Measurements from ENCODE around the gene TACO1. TPM values are rescaled to one million over a fixed set of nuclear protein-coding genes. Genes with fewer than 3 reads are reported as not detected.

TACO1 gene
- total RNA-seq, 1 experiment from 2014 or later = 27.1 TPM

- ChIA-PET POLR2A (ENCODE audit: unreplicated experiment) (no interaction called here), CTCF (interaction anchor here (0.7 kb wide), 1 partner anchor 170 kb away, joined by 5 read pairs; no protein-coding TSS in a partner anchor)
- Histone ChIP-seq H3F3A (ENCODE audit: insufficient read depth, low read depth) (no peaks in the 10 kb centered on the region), H3K9me3 (ENCODE audit: insufficient read depth, low read depth) (no peaks in the 10 kb centered on the region), H3K4me2 (no peak overlapping the region), H3K4me3 (no peak overlapping the region), H2AFZ (no peak overlapping the region), H3K27me3 (ENCODE audit: insufficient read depth, low read depth) (no peaks in the 10 kb centered on the region), H3K4me1 (replicated peaks; ENCODE audit: insufficient read depth) (no peaks in the 10 kb centered on the region), H3K36me3 (ENCODE audit: low read depth) (no peaks in the 10 kb centered on the region), H3K9me2 (ENCODE audit: insufficient read depth) (no peaks in the 10 kb centered on the region), H3K27ac (no peak overlapping the region), H4K20me1 (ENCODE audit: insufficient read depth) (no peaks in the 10 kb centered on the region), H3K79me2 (ENCODE audit: low read depth) (no peaks in the 10 kb centered on the region)
- BruUV-seq (replicated peaks) = no TSS peak
- no peak for DNase-seq
- TF ChIP-seq CTCF (conservative IDR thresholded peaks at IDR 0.05) (no peak), EZH2 (IDR thresholded peaks at IDR 0.05; ENCODE audit: low read depth) (no peak)
- intact Hi-C loops (cut with micrococcal nuclease; ENCODE audit: unreplicated experiment) = no loop called here
These were observed 33.0 kb downstream of the TACO1 start for GRCh38 chr17:63633742-63634141.

GRCh38 chr17:63634163-63634562, 33.5 kb downstream of the TACO1 start:
- Histone ChIP-seq H3K9me3 (ENCODE audit: insufficient read depth, low read depth) (no peaks in the 10 kb centered on the region), H3K27ac (no peak overlapping the region), H3K36me3 (ENCODE audit: low read depth) (no peaks in the 10 kb centered on the region), H3K27me3 (ENCODE audit: insufficient read depth, low read depth) (no peaks in the 10 kb centered on the region), H3K4me1 (replicated peaks; ENCODE audit: insufficient read depth) (no peaks in the 10 kb centered on the region), H3K9me2 (ENCODE audit: insufficient read depth) (no peaks in the 10 kb centered on the region), H3K4me3 (no peak overlapping the region), H3F3A (ENCODE audit: insufficient read depth, low read depth) (no peaks in the 10 kb centered on the region), H4K20me1 (ENCODE audit: insufficient read depth) (no peaks in the 10 kb centered on the region), H2AFZ (no peak overlapping the region), H3K4me2 (no peak overlapping the region), H3K79me2 (ENCODE audit: low read depth) (no peaks in the 10 kb centered on the region)
- no peak for DNase-seq
- ChIA-PET CTCF (no interaction called here), POLR2A (ENCODE audit: unreplicated experiment) (no interaction called here)
- no peak for TF ChIP-seq EZH2 (IDR thresholded peaks at IDR 0.05; ENCODE audit: low read depth)
- TF ChIP-seq CTCF (conservative IDR thresholded peaks at IDR 0.05) = no peak
- intact Hi-C loops (cut with micrococcal nuclease; ENCODE audit: unreplicated experiment) = no loop called here
- BruUV-seq (replicated peaks) = no TSS peak

- H3K4me2 ChIP-seq = no peak overlapping the region
- no TSS peak for BruUV-seq (replicated peaks)
- ChIA-PET CTCF (no interaction called here), POLR2A (ENCODE audit: unreplicated experiment) (no interaction called here)
- H3K4me3 ChIP-seq = no peak overlapping the region
- intact Hi-C loops (cut with micrococcal nuclease; ENCODE audit: unreplicated experiment) = no loop called here
- no peaks in the 10 kb centered on the region for H3K9me2 ChIP-seq (ENCODE audit: insufficient read depth)
- no peak overlapping the region for H2AFZ ChIP-seq
- H3K27me3 ChIP-seq (ENCODE audit: insufficient read depth, low read depth) = no peaks in the 10 kb centered on the region
- no peak overlapping the region for H3K27ac ChIP-seq
- H3K4me1 ChIP-seq (replicated peaks; ENCODE audit: insufficient read depth) = no peaks in the 10 kb centered on the region
- H3K9me3 ChIP-seq (ENCODE audit: insufficient read depth, low read depth) = no peaks in the 10 kb centered on the region
- no peaks in the 10 kb centered on the region for H3K36me3 ChIP-seq (ENCODE audit: low read depth)
- no peaks in the 10 kb centered on the region for H3K79me2 ChIP-seq (ENCODE audit: low read depth)
- no peak for DNase-seq
- no peaks in the 10 kb centered on the region for H3F3A ChIP-seq (ENCODE audit: insufficient read depth, low read depth)
- H4K20me1 ChIP-seq (ENCODE audit: insufficient read depth) = no peaks in the 10 kb centered on the region
- TF ChIP-seq CTCF (conservative IDR thresholded peaks at IDR 0.05) (no peak), EZH2 (IDR thresholded peaks at IDR 0.05; ENCODE audit: low read depth) (no peak)
These were observed 34.1 kb downstream of the TACO1 start for GRCh38 chr17:63634816-63635215.
